C4-2B (cell line): ENCODE measurements around the gene ABT1.

ENCODE experiments used
- H3K27ac ChIP-seq: fragments of 450-650 bp; 2 replicates; pipeline ENCODE4 v1.5.1; 2017
- CTCF ChIP-seq: fragments of 450-650 bp; conservative IDR thresholded peaks from 2 replicates; pipeline ENCODE4 v1.5.1; 2017; ENCODE audit warnings: mild to moderate bottlenecking
- ZFX ChIP-seq: fragments of 450-650 bp; IDR thresholded peaks from 2 replicates; pipeline ENCODE4 v1.6.1; 2017

Gene ABT1

DNA sequence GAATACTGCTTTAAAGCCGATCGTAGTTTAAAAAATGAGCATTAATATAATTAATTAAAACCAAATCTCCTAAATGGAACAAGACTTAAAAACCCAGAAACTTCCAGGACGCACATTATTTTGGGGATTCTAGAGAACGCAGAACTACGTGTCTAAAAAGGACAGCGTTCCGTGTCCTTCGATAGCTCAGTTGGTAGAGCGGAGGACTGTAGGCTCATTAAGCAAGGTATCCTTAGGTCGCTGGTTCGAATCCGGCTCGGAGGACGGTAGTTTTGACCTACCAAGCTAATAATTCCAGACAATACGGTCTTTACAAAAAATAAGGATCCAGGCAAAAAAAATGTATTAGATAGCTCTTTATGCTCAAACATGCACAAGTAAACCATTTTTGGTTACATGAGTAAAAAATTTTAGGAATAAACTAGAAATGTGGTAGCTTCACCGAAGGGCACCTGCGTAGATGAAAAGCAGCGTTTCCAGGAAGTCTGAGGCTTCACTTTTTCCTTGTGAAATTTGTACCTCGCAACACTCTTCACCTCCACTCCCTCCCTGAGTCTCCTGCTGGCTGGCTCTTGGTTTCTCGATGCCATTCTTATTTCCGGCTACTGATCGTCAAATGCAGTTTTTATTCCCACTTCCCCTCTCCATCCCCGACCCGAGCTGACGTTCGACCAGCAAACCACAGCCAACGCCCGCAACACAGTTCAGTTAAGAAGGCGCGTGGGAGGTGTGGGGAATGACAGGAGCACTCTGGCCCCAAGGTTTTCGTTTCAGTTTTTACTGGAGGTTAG, 19.6 kb upstream of the ABT1 start:
- H3K27ac ChIP-seq: no peak overlapping the region
- TF ChIP-seq ZFX: no peak
- TF ChIP-seq CTCF: no peak

DNA sequence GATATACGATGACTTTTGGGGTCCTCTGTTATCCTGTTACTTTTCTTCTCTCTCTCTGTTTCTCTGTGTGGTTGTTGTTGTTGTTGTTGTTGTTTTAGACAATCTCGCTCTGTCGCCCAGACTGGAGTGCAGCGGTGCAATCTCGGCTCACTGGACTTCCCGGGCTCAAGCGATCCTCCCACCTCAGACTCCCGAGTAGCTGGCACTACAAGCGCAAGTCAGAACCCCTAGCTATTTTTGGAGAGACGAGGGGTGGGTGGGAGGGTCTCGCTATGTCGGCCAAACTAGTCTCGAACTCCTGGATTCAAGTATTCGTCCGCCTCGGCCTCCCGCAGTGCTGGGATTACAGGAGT, 19.1 kb upstream of the ABT1 start:
- H3K27ac ChIP-seq: no peak overlapping the region
- TF ChIP-seq ZFX (no peak), CTCF (no peak)

- TF ChIP-seq CTCF (no peak), ZFX (no peak)
- no peak overlapping the region for H3K27ac ChIP-seq
These were observed 18.5 kb upstream of the ABT1 start for GRCh38 chr6:26578279-26578678.

GRCh38 chr6:26578741-26579140, 18.0 kb upstream of the ABT1 start:
- H3K27ac ChIP-seq: no peak overlapping the region
- TF ChIP-seq CTCF (no peak), ZFX (no peak)

- TF ChIP-seq ZFX: no peak
- no peak for TF ChIP-seq CTCF
These were observed 15.4 kb upstream of the ABT1 start for GRCh38 chr6:26581164-26581915.

GRCh38 chr6:26588965-26589364, 7.8 kb upstream of the ABT1 start:
- no peak overlapping the region for H3K27ac ChIP-seq
- TF ChIP-seq CTCF: no peak
- no peak for TF ChIP-seq ZFX

More at GRCh38 chr6:26581164-26581915, 15.4 kb upstream of the ABT1 start:
- H3K27ac ChIP-seq: no peak overlapping the region

GRCh38 chr6:26592649-26593048, 4.1 kb upstream of the ABT1 start:
- H3K27ac ChIP-seq: no peak overlapping the region
- TF ChIP-seq CTCF (no peak), ZFX (no peak)
